Endodermal cell (in vitro differentiated cells): ENCODE data around the gene GNS. TPM values are rescaled to one million over a fixed set of nuclear protein-coding genes. Genes with fewer than 3 reads are reported as not detected.

Experiments used
- DNase-seq: peaks from one replicate; pipeline ENCODE4 v3.0.0-alpha.2; 2017
- H3K27ac ChIP-seq: 2 replicates; pipeline ENCODE4 v1.5.1; 2013; ENCODE audit warnings: mild to moderate bottlenecking, low read depth, low read length, moderate library complexity
- H3K27me3 ChIP-seq: 2 replicates; pipeline ENCODE4 v1.6.1; 2013; ENCODE audit warnings: mild to moderate bottlenecking, low read length, moderate library complexity; ENCODE audit not compliant: insufficient read depth, control insufficient read depth, poor library complexity, severe bottlenecking
- H3K36me3 ChIP-seq: 2 replicates; pipeline ENCODE4 v1.7.0; 2013; ENCODE audit warnings: mild to moderate bottlenecking, low read length, moderate library complexity; ENCODE audit not compliant: control insufficient read depth, insufficient read depth
- H3K4me1 ChIP-seq: one replicate; pipeline ENCODE4 v1.7.0; 2013; ENCODE audit warnings: low read length; ENCODE audit not compliant: control insufficient read depth, insufficient read depth
- H3K4me3 ChIP-seq: 2 replicates; pipeline ENCODE4 v1.5.1; 2013; ENCODE audit warnings: mild to moderate bottlenecking, low read length, moderate library complexity
- H3K9ac ChIP-seq: 2 replicates; pipeline ENCODE4 v1.6.1; 2013; ENCODE audit warnings: mild to moderate bottlenecking, low read length, moderate library complexity; ENCODE audit not compliant: poor library complexity, severe bottlenecking; ENCODE audit errors: extremely low read depth
- H3K9me3 ChIP-seq: 2 replicates; pipeline ENCODE4 v1.6.1; 2013; ENCODE audit warnings: mild to moderate bottlenecking, low read length, moderate library complexity; ENCODE audit not compliant: control insufficient read depth
- H3K27ac Mint-ChIP-seq: 2 replicates; pipeline ENCODE4 v1.8.0; 2020; ENCODE audit warnings: mixed read lengths
- H3K27me3 Mint-ChIP-seq: 2 replicates; pipeline ENCODE4 v1.8.0; 2021; ENCODE audit warnings: mild to moderate bottlenecking, mixed read lengths; ENCODE audit not compliant: insufficient read depth
- H3K36me3 Mint-ChIP-seq: 2 replicates; pipeline ENCODE4 v1.8.0; 2020; ENCODE audit warnings: low read depth, mixed read lengths
- H3K4me1 Mint-ChIP-seq: 2 replicates; pipeline ENCODE4 v1.8.0; 2020; ENCODE audit warnings: mixed read lengths
- H3K4me3 Mint-ChIP-seq: 2 replicates; pipeline ENCODE4 v1.8.0; 2020; ENCODE audit warnings: mild to moderate bottlenecking, moderate library complexity, mixed read lengths
- H3K9me3 Mint-ChIP-seq: 2 replicates; pipeline ENCODE4 v1.8.0; 2020; ENCODE audit warnings: mild to moderate bottlenecking, mixed read lengths
- CTCF ChIP-seq: fragments of 200-600 bp; sonication (generic); conservative IDR thresholded peaks from 2 replicates; pipeline ENCODE4 v1.5.0; 2021; ENCODE audit warnings: antibody characterized with exemption, mild to moderate bottlenecking
- WGBS, 2 experiments: methylation state at CpG; one replicate each; pipeline versions ENCODE4 v1.1.5 to v1.1.7; 2013; ENCODE audit warnings: missing lambda C conversion rate in 2 of 2, mixed read lengths in 1 of 2; ENCODE audit not compliant: insufficient coverage in 1 of 2, insufficient read length in 1 of 2; 5-methylcytosine and 5-hydroxymethylcytosine counted together
- total RNA-seq, 2 donors: library from RNA; stranded (reverse); fragmentation: NEBNext Ultra II Directional in 1 of 2; extraction: Animal tissue kit (Norgen Biotek cat#: 25700) in 1 of 2; gene quantifications; 2 replicates in 1 of 2; 3 replicates in 1 of 2; pipeline ENCODE4 v1.2.1, GENCODE V29; 2021

The GNS gene
- total RNA-seq, 2 donors from 2014 or later: 46.4 to 48.1 TPM

- TF ChIP-seq CTCF: no peak
- WGBS, 2 experiments: 84 to 96% methylated on average over 4 to 7 of the region's 7 CpGs
- Mint-ChIP-seq H3K27me3 (no peaks in the 10 kb centered on the region), H3K27ac (no peak overlapping the region), H3K4me3 (no peak overlapping the region), H3K9me3 (no peaks in the 10 kb centered on the region), H3K36me3 (peaks cover 62% of the 10 kb centered on the region), H3K4me1 (peaks cover 38% of the 10 kb centered on the region)
- Histone ChIP-seq H3K27ac (peak overlapping the region; percentile 0), H3K4me3 (no peak overlapping the region), H3K4me1 (peaks cover 6% of the 10 kb centered on the region), H3K36me3 (peaks cover 29% of the 10 kb centered on the region), H3K9ac (no peak overlapping the region), H3K9me3 (no peaks in the 10 kb centered on the region), H3K27me3 (no peaks in the 10 kb centered on the region)
- no peak for DNase-seq
These were observed 70.5 kb downstream of the GNS start for GRCh38 chr12:64688715-64689114.

- Mint-ChIP-seq H3K27me3 (no peaks in the 10 kb centered on the region), H3K4me3 (no peak overlapping the region), H3K36me3 (peaks cover 61% of the 10 kb centered on the region), H3K27ac (peak overlapping the region; percentile 66), H3K4me1 (peaks cover 41% of the 10 kb centered on the region), H3K9me3 (no peaks in the 10 kb centered on the region)
- Histone ChIP-seq H3K9ac (no peak overlapping the region), H3K27me3 (no peaks in the 10 kb centered on the region), H3K36me3 (peaks cover 29% of the 10 kb centered on the region), H3K4me3 (no peak overlapping the region), H3K9me3 (no peaks in the 10 kb centered on the region), H3K27ac (peak overlapping the region; percentile 0), H3K4me1 (peaks cover 11% of the 10 kb centered on the region)
- 87 to 100% methylated on average over 5 to 6 of the region's 6 CpGs for WGBS, 2 experiments
- DNase-seq: no peak
- no peak for TF ChIP-seq CTCF
These were observed 71.0 kb downstream of the GNS start for GRCh38 chr12:64688219-64688618.

- peaks cover 13% of the 10 kb centered on the region for H3K4me1 ChIP-seq
- peaks cover 59% of the 10 kb centered on the region for H3K36me3 Mint-ChIP-seq
- WGBS, 2 experiments: 82 to 87% methylated on average over 4 to 5 of the region's 5 CpGs
- no peak overlapping the region for H3K4me3 Mint-ChIP-seq
- H3K4me3 ChIP-seq: no peak overlapping the region
- H3K36me3 ChIP-seq: peaks cover 29% of the 10 kb centered on the region
- no peak overlapping the region for H3K27ac ChIP-seq
- no peaks in the 10 kb centered on the region for H3K9me3 ChIP-seq
- no peaks in the 10 kb centered on the region for H3K9me3 Mint-ChIP-seq
- no peak overlapping the region for H3K9ac ChIP-seq
- peaks cover 43% of the 10 kb centered on the region for H3K4me1 Mint-ChIP-seq
- no peak for TF ChIP-seq CTCF
- no peaks in the 10 kb centered on the region for H3K27me3 ChIP-seq
- DNase-seq: no peak
- H3K27me3 Mint-ChIP-seq: no peaks in the 10 kb centered on the region
- peak overlapping the region; percentile 66 for H3K27ac Mint-ChIP-seq
These were observed 71.4 kb downstream of the GNS start for GRCh38 chr12:64687816-64688215.
